Parathyroid adenoma (tissue), 2 donors: Measurements from ENCODE around the gene GPR45.
"Not testable (repeated sequence)": the region's sequence is repeated elsewhere in the genome, so short reads cannot be mapped to it uniquely, and the experiment has no call there.

Experiments
- H2AFZ ChIP-seq: fragments of 300-600 bp; sonication (generic); one replicate; pipeline ENCODE4 v1.7.0; 2017; ENCODE audit warnings: antibody characterized with exemption, mild to moderate bottlenecking
- H3K27ac ChIP-seq: fragments of 300-600 bp; sonication (generic); one replicate; pipeline ENCODE4 v1.7.0; 2017
- H3K27me3 ChIP-seq: fragments of 300-600 bp; sonication (generic); one replicate; pipeline ENCODE4 v1.7.0; 2017; ENCODE audit warnings: low read length; ENCODE audit not compliant: control insufficient read depth, insufficient read depth
- H3K36me3 ChIP-seq: fragments of 300-600 bp; sonication (generic); one replicate; pipeline ENCODE4 v1.7.0; 2017; ENCODE audit warnings: low read length; ENCODE audit not compliant: control insufficient read depth, insufficient read depth
- H3K4me1 ChIP-seq: fragments of 300-600 bp; sonication (generic); one replicate; pipeline ENCODE4 v1.7.0; 2017; ENCODE audit warnings: control low read depth
- H3K4me2 ChIP-seq: fragments of 300-600 bp; sonication (generic); one replicate; pipeline ENCODE4 v1.7.0; 2017; ENCODE audit warnings: low read length
- H3K4me3 ChIP-seq: fragments of 300-600 bp; sonication (generic); one replicate; pipeline ENCODE4 v1.7.0; 2017; ENCODE audit warnings: low read depth, low read length
- H3K79me2 ChIP-seq: fragments of 300-600 bp; sonication (generic); one replicate; pipeline ENCODE4 v1.7.0; 2017; ENCODE audit warnings: control low read depth
- H3K9ac ChIP-seq: fragments of 300-600 bp; sonication (generic); one replicate; pipeline ENCODE4 v1.7.0; 2017; ENCODE audit warnings: mild to moderate bottlenecking
- H3K9me3 ChIP-seq: fragments of 300-600 bp; sonication (generic); one replicate; pipeline ENCODE4 v1.7.0; 2017; ENCODE audit warnings: low read length; ENCODE audit not compliant: control insufficient read depth
- CTCF ChIP-seq: fragments of 300-600 bp; sonication (generic); IDR thresholded peaks from one replicate; pipeline ENCODE4 v1.7.0; 2017; ENCODE audit warnings: antibody characterized with exemption, mild to moderate bottlenecking
- donor health status: primary hyperparathyroidism.

The GPR45 gene

GRCh38 chr2:105243961-105244360 is 2.4 kb downstream of the GPR45 start:
- TF ChIP-seq CTCF = no peak
- Histone ChIP-seq H3K4me3 (no peak overlapping the region), H3K27ac (no peak overlapping the region), H3K27me3 (no peaks in the 10 kb centered on the region), H3K9me3 (no peaks in the 10 kb centered on the region), H3K36me3 (no peaks in the 10 kb centered on the region), H2AFZ (no peak overlapping the region), H3K4me1 (no peaks in the 10 kb centered on the region), H3K9ac (no peak overlapping the region), H3K79me2 (no peaks in the 10 kb centered on the region), H3K4me2 (no peak overlapping the region)

GRCh38 chr2:105244451-105244850 is 2.9 kb downstream of the GPR45 start:
- no peak for TF ChIP-seq CTCF
- Histone ChIP-seq H3K9me3 (no peaks in the 10 kb centered on the region), H3K79me2 (no peaks in the 10 kb centered on the region), H3K4me1 (peaks cover 2% of the 10 kb centered on the region), H3K27ac (no peak overlapping the region), H3K36me3 (no peaks in the 10 kb centered on the region), H3K4me2 (no peak overlapping the region), H2AFZ (no peak overlapping the region), H3K4me3 (no peak overlapping the region), H3K9ac (no peak overlapping the region), H3K27me3 (no peaks in the 10 kb centered on the region)

GRCh38 chr2:105248316-105249070 is 7.0 kb downstream of the GPR45 start:
- no peak overlapping the region for H2AFZ ChIP-seq
- no peak overlapping the region for H3K4me3 ChIP-seq
- H3K9ac ChIP-seq = no peak overlapping the region
- H3K4me1 ChIP-seq = peaks cover 6% of the 10 kb centered on the region
- TF ChIP-seq CTCF = no peak
- no peak overlapping the region for H3K27ac ChIP-seq
- H3K27me3 ChIP-seq = no peaks in the 10 kb centered on the region
- H3K4me2 ChIP-seq = no peak overlapping the region
- no peaks in the 10 kb centered on the region for H3K9me3 ChIP-seq
- no peaks in the 10 kb centered on the region for H3K36me3 ChIP-seq
- H3K79me2 ChIP-seq = no peaks in the 10 kb centered on the region

- Histone ChIP-seq H3K9me3 (no peaks in the 10 kb centered on the region), H3K9ac (no peak overlapping the region), H3K79me2 (no peaks in the 10 kb centered on the region), H3K27me3 (no peaks in the 10 kb centered on the region), H3K4me1 (peaks cover 6% of the 10 kb centered on the region), H3K4me2 (no peak overlapping the region), H3K27ac (no peak overlapping the region), H2AFZ (peak overlapping the region; percentile 50), H3K36me3 (no peaks in the 10 kb centered on the region), H3K4me3 (no peak overlapping the region)
- no peak for TF ChIP-seq CTCF
Observed at GRCh38 chr2:105249181-105249580, 7.6 kb downstream of the GPR45 start.

GRCh38 chr2:105249891-105250290 is 8.3 kb downstream of the GPR45 start:
- Histone ChIP-seq H3K9ac (no peak overlapping the region), H3K4me1 (peaks cover 6% of the 10 kb centered on the region), H3K27me3 (no peaks in the 10 kb centered on the region), H3K4me3 (no peak overlapping the region), H3K27ac (no peak overlapping the region), H3K9me3 (no peaks in the 10 kb centered on the region), H3K79me2 (no peaks in the 10 kb centered on the region), H3K4me2 (no peak overlapping the region), H2AFZ (no peak overlapping the region), H3K36me3 (no peaks in the 10 kb centered on the region)
- no peak for TF ChIP-seq CTCF

- H3K4me2 ChIP-seq, H3K4me3 ChIP-seq, H3K9me3 ChIP-seq, H3K79me2 ChIP-seq, H3K36me3 ChIP-seq, H3K9ac ChIP-seq, H3K4me1 ChIP-seq, H2AFZ ChIP-seq, H3K27ac ChIP-seq, H3K27me3 ChIP-seq: not testable (repeated sequence)
Observed at GRCh38 chr2:105251016-105251648, 9.6 kb downstream of the GPR45 start.
